GM19099 (cell line): ENCODE results near the gene GLT1D1.

Experiments used
- POLR2A ChIP-seq: IDR thresholded peaks from 3 replicates; pipeline ENCODE4 v1.6.1; 2011; ENCODE audit warnings: low read depth; ENCODE audit not compliant: insufficient read length; ENCODE audit errors: extremely low read depth

Gene GLT1D1

GRCh38 chr12:128918481-128919260 is 65.4 kb downstream of the GLT1D1 start:
- TF ChIP-seq POLR2A: no peak

GRCh38 chr12:128920468-128920867 is 67.2 kb downstream of the GLT1D1 start:
- TF ChIP-seq POLR2A: no peak

- TF ChIP-seq POLR2A: no peak
Measured at GRCh38 chr12:128928361-128928760, 75.1 kb downstream of the GLT1D1 start.

- TF ChIP-seq POLR2A: no peak
Measured at GRCh38 chr12:128929057-128929456, 75.8 kb downstream of the GLT1D1 start.

- TF ChIP-seq POLR2A: no peak
Measured at GRCh38 chr12:128930606-128931005, 77.3 kb downstream of the GLT1D1 start.

GRCh38 chr12:128932521-128932920 is 79.2 kb downstream of the GLT1D1 start:
- no peak for TF ChIP-seq POLR2A

GRCh38 chr12:128933039-128933438 is 79.8 kb downstream of the GLT1D1 start:
- TF ChIP-seq POLR2A: no peak

GRCh38 chr12:128933926-128934325 is 80.6 kb downstream of the GLT1D1 start:
- no peak for TF ChIP-seq POLR2A

GRCh38 chr12:128938886-128939285 is 85.6 kb downstream of the GLT1D1 start:
- TF ChIP-seq POLR2A: no peak

GRCh38 chr12:128940090-128940888 is 87.0 kb downstream of the GLT1D1 start:
- TF ChIP-seq POLR2A: no peak

GRCh38 chr12:128940974-128941373 is 87.7 kb downstream of the GLT1D1 start:
- TF ChIP-seq POLR2A: no peak

- no peak for TF ChIP-seq POLR2A
Measured at GRCh38 chr12:128942960-128943477, 89.7 kb downstream of the GLT1D1 start.

GRCh38 chr12:128944956-128945355 is 91.7 kb downstream of the GLT1D1 start:
- no peak for TF ChIP-seq POLR2A

- TF ChIP-seq POLR2A: no peak
Measured at GRCh38 chr12:128947209-128947608, 93.9 kb downstream of the GLT1D1 start.

GRCh38 chr12:128949086-128949485 is 95.8 kb downstream of the GLT1D1 start:
- TF ChIP-seq POLR2A: no peak

- TF ChIP-seq POLR2A: no peak
Measured at GRCh38 chr12:128951448-128951847, 98.2 kb downstream of the GLT1D1 start.
